HepG2 (cell line): ENCODE data around the gene FMNL2. TPM values are rescaled to one million over a fixed set of nuclear protein-coding genes. Genes with fewer than 3 reads are reported as not detected.
A peak's percentile ranks its signal among the peaks of the same experiment; 100 is the strongest.

Experiments used
- AHR ChIP-seq: IDR thresholded peaks from 2 replicates; pipeline ENCODE4 v1.6.1; 2018; ENCODE audit warnings: missing genetic modification reagents, missing compliant biosample characterization
- AKAP8 ChIP-seq: sonication (generic); formaldehyde crosslinking; IDR thresholded peaks from 2 replicates; pipeline ENCODE4 v1.5.1; 2020; ENCODE audit warnings: mild to moderate bottlenecking, missing genetic modification reagents
- CAMTA2 ChIP-seq: sonication (generic); formaldehyde crosslinking; IDR thresholded peaks from 2 replicates; pipeline ENCODE4 v1.4.0; 2020; ENCODE audit warnings: mild to moderate bottlenecking, missing genetic modification reagents, borderline replicate concordance
- CHCHD3 ChIP-seq: sonication (generic); formaldehyde crosslinking; IDR thresholded peaks from 2 replicates; pipeline ENCODE4 v1.8.0; 2022; ENCODE audit warnings: mild to moderate bottlenecking, missing genetic modification reagents, moderate library complexity
- CHD2 ChIP-seq: IDR thresholded peaks from 2 replicates; pipeline ENCODE4 v1.6.1; 2011; ENCODE audit warnings: low read depth, low read length, improper control_type of control experiment
- CSRNP1 ChIP-seq: sonication (generic); formaldehyde crosslinking; IDR thresholded peaks from 2 replicates; pipeline ENCODE4 v1.8.1; 2023; ENCODE audit warnings: mild to moderate bottlenecking, missing genetic modification reagents
- FOXJ3 ChIP-seq: sonication (generic); formaldehyde crosslinking; IDR thresholded peaks from 2 replicates; pipeline ENCODE4 v1.4.0; 2020; ENCODE audit warnings: missing genetic modification reagents, mild to moderate bottlenecking, borderline replicate concordance
- FOXO1 ChIP-seq: sonication (generic); formaldehyde crosslinking; IDR thresholded peaks from 2 replicates; pipeline ENCODE4 v1.4.0; 2020; ENCODE audit warnings: missing genetic modification reagents
- HDAC6 ChIP-seq: fragments of 200-600 bp; sonication (generic); IDR thresholded peaks from 2 replicates; pipeline ENCODE4 v1.7.0; 2017; ENCODE audit warnings: mild to moderate bottlenecking, antibody characterized with exemption, low read length, low read depth
- JDP2 ChIP-seq: sonication (generic); formaldehyde crosslinking; IDR thresholded peaks from 2 replicates; pipeline ENCODE4 v1.8.1; 2022; ENCODE audit warnings: missing genetic modification reagents, borderline replicate concordance
- NCOA2 ChIP-seq: sonication (generic); formaldehyde crosslinking; IDR thresholded peaks from 2 replicates; pipeline ENCODE4 v1.8.0; 2022; ENCODE audit warnings: inconsistent platforms
- POLR2AphosphoS5 ChIP-seq: IDR thresholded peaks from 2 replicates; pipeline ENCODE4 v1.6.1; 2012; ENCODE audit warnings: low read depth, low read length
- TAF15 ChIP-seq: fragments of 200-400 bp; formaldehyde crosslinking; IDR thresholded peaks from one replicate; pipeline ENCODE4 v1.6.1; 2018; ENCODE audit warnings: mild to moderate bottlenecking, low read depth, low read length; ENCODE audit not compliant: poor library complexity, severe bottlenecking
- TEAD3 ChIP-seq: optimal IDR thresholded peaks from 2 replicates; pipeline ENCODE3; 2016; ENCODE audit warnings: borderline replicate concordance
- TFE3 ChIP-seq: IDR thresholded peaks from 2 replicates; pipeline ENCODE4 v1.6.1; 2016
- WIZ ChIP-seq: sonication (generic); formaldehyde crosslinking; IDR thresholded peaks from 2 replicates; pipeline ENCODE4 v1.5.1; 2020; ENCODE audit warnings: mild to moderate bottlenecking, missing genetic modification reagents
- ZC3H13 ChIP-seq: sonication (generic); formaldehyde crosslinking; IDR thresholded peaks from 2 replicates; pipeline ENCODE4 v1.8.1; 2023; ENCODE audit warnings: mild to moderate bottlenecking, missing genetic modification reagents, moderate library complexity
- ZNF235 ChIP-seq: sonication (generic); formaldehyde crosslinking; IDR thresholded peaks from 2 replicates; pipeline ENCODE4 v1.8.1; 2023; ENCODE audit warnings: mild to moderate bottlenecking, missing genetic modification reagents, borderline replicate concordance
- ZNF546 ChIP-seq: sonication (generic); formaldehyde crosslinking; conservative IDR thresholded peaks from 2 replicates; pipeline ENCODE4 v1.8.1; 2023; ENCODE audit warnings: mild to moderate bottlenecking, missing genetic modification reagents
- ZNF660 ChIP-seq: sonication (generic); formaldehyde crosslinking; IDR thresholded peaks from 2 replicates; pipeline ENCODE4 v1.5.1; 2020; ENCODE audit warnings: mild to moderate bottlenecking, low read depth, missing genetic modification reagents, borderline replicate concordance
- polyA plus RNA-seq, 8 experiments: library from polyadenylated mRNA; depleted of rRNA in 3 of 8; stranded (reverse) in 7 of 8; unstranded in 1 of 8; fragments of >200 nt; fragmentation: Illumina TruSeq in 4 of 8; extraction: Trizol in 4 of 8; gene quantifications; 2 replicates each; pipeline versions ENCODE4 v1.2.1 to v1.2.3, GENCODE V29; 2011 to 2016; ENCODE audit warnings: low read depth in 4 of 8, missing spikeins in 1 of 8, mixed read lengths in 1 of 8; ENCODE audit not compliant: insufficient read depth in 1 of 8
- total RNA-seq, 5 experiments: library from RNA; depleted of rRNA; stranded (reverse); fragments of >200 nt; fragmentation: Illumina TruSeq; extraction: Trizol; gene quantifications; 2 replicates each; pipeline ENCODE4 v1.2.3, GENCODE V29; 2016; ENCODE audit warnings: low read depth in 1 of 5
- TF ChIP-seq, protein P1 (sequence below): IDR thresholded peaks from 2 replicates; pipeline ENCODE4 v1.6.1; 2016; ENCODE audit warnings: mild to moderate bottlenecking, missing biosample characterization, missing genetic modification reagents
- TF ChIP-seq, protein P2 (sequence below), 2 experiments: fragments of 450-650 bp in 1 of 2; sonication (generic) in 1 of 2; formaldehyde crosslinking; IDR thresholded peaks; 2 replicates each; pipeline versions ENCODE4 v1.5.0 to v1.8.0; 2020 to 2022; ENCODE audit warnings: mild to moderate bottlenecking in 1 of 2, missing genetic modification reagents in 1 of 2

The FMNL2 gene
- total and polyA plus RNA-seq, 2 of the 13 experiments (the other 11 are each of a cell fraction or from before 2014, with no cell fraction given): 66.5 to 67.7 TPM

DNA sequence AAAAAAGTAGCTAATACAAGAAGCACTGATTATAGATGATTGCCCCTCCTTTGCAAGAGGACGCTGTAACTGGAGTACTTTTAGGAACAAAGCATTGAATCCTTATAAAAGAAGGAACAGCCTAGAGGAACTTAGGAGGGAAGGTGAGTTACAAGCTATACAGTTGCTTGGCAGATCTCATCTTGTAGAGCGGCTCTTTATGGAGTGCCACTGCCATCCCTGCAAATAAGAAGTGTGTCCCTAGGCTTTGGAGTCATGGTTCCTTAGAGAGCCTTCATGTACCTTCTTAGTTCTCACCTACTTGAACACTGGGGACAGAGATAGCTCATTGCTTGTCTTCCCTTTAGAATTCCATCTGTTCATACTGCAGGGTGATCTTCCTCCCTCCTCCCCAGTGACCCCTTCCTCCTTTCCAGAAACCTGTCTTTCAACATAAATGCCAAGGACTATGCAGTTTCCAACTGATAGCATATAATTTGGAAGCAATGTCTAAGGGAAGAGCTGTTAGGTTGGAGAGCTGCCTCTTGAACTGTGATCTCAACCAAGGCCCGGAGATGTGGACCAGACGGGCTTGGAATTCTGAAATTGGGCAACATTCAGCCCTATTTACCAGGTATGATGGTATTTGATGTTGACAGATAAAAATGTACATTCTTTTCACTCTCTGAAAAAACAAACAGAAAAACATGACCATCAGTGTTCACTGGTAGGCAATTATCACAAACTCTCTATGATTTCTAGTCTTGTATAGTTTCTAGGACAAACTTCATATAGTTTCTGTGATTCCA lies 7.5 kb downstream of the FMNL2 start (continued):
- no peak for TF ChIP-seq POLR2AphosphoS5
- TF ChIP-seq ZNF660 (CRISPR knock-in tag): no peak
- TF ChIP-seq CSRNP1 (CRISPR knock-in tag): no peak
- no peak for TF ChIP-seq WIZ (CRISPR knock-in tag)
- TF ChIP-seq CAMTA2 (CRISPR knock-in tag): no peak
- no peak for TF ChIP-seq AKAP8 (CRISPR knock-in tag)
- no peak for TF ChIP-seq HDAC6
- no peak for TF ChIP-seq JDP2 (CRISPR knock-in tag)
- TF ChIP-seq ZNF546 (CRISPR knock-in tag): no peak
- TF ChIP-seq FOXJ3 (CRISPR knock-in tag): no peak
- no peak for TF ChIP-seq CHCHD3 (CRISPR knock-in tag)
- no peak for TF ChIP-seq TAF15
- no peak for TF ChIP-seq AHR (CRISPR knock-in tag)
- TF ChIP-seq ZC3H13 (CRISPR knock-in tag): no peak
- TF ChIP-seq, protein P1, sequence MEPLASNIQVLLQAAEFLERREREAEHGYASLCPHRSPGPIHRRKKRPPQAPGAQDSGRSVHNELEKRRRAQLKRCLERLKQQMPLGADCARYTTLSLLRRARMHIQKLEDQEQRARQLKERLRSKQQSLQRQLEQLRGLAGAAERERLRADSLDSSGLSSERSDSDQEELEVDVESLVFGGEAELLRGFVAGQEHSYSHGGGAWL (CRISPR knock-in tag): no peak
- TF ChIP-seq CHD2: no peak
- no peak for TF ChIP-seq TFE3
- TF ChIP-seq FOXO1 (CRISPR knock-in tag): peak; percentile 23; the same call in 1 of the 2 replicates
- peak; percentile 74 for TF ChIP-seq TEAD3 (CRISPR knock-in tag)
- no peak for TF ChIP-seq ZNF235 (CRISPR knock-in tag)
- TF ChIP-seq, protein P2, sequence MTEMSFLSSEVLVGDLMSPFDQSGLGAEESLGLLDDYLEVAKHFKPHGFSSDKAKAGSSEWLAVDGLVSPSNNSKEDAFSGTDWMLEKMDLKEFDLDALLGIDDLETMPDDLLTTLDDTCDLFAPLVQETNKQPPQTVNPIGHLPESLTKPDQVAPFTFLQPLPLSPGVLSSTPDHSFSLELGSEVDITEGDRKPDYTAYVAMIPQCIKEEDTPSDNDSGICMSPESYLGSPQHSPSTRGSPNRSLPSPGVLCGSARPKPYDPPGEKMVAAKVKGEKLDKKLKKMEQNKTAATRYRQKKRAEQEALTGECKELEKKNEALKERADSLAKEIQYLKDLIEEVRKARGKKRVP (CRISPR knock-in tag; IDR thresholded peaks at IDR 0.05): peak in 1 of 2 experiments; percentile 44; a peak in 1 of 4 replicates
- 0 out of 2 replicates have a peak, but pooled peaks have one; percentile 49 for TF ChIP-seq NCOA2 (CRISPR knock-in tag)
